Activated T-helper 17 cell treated with anti-CD3 and anti-CD28 coated beads, Interleukin-2, amount 50 U/mL, for 72 hours (primary cell): ENCODE results near the gene SESN2. TPM values are rescaled to one million over a fixed set of nuclear protein-coding genes. Genes with fewer than 3 reads are reported as not detected.

ENCODE experiments used
- ATAC-seq: fragments of 150-1000 bp; cut with Tn5 transposase; replicated peaks from 2 replicates; pipeline ENCODE4 v1.10.0; 2021; ENCODE audit warnings: mild to moderate bottlenecking, moderate library complexity
- H3K27ac Mint-ChIP-seq: one replicate; pipeline ENCODE4 v1.8.0; 2022; ENCODE audit warnings: mixed read lengths
- H3K27me3 Mint-ChIP-seq: one replicate; pipeline ENCODE4 v1.8.0; 2022; ENCODE audit warnings: mixed read lengths
- H3K36me3 Mint-ChIP-seq: one replicate; pipeline ENCODE4 v1.8.0; 2022; ENCODE audit warnings: low read depth, mild to moderate bottlenecking, mixed read lengths
- H3K4me1 Mint-ChIP-seq: one replicate; pipeline ENCODE4 v1.8.0; 2022; ENCODE audit warnings: mixed read lengths
- H3K4me3 Mint-ChIP-seq: one replicate; pipeline ENCODE4 v1.8.0; 2022; ENCODE audit warnings: mild to moderate bottlenecking, mixed read lengths
- H3K9me3 Mint-ChIP-seq: one replicate; pipeline ENCODE4 v1.8.0; 2022; ENCODE audit warnings: mixed read lengths
- total RNA-seq, 2 donors: library from RNA; stranded (reverse); gene quantifications; one replicate each; pipeline ENCODE4 v1.2.3, GENCODE V29; 2022

SESN2 gene
- total RNA-seq, 2 donors from 2014 or later: 11.8 to 14.6 TPM

GRCh38 chr1:28265577-28265976, 6.3 kb downstream of the SESN2 start:
- H3K27me3 Mint-ChIP-seq: no peaks in the 10 kb centered on the region
- no peaks in the 10 kb centered on the region for H3K9me3 Mint-ChIP-seq
- no peak overlapping the region for H3K4me3 Mint-ChIP-seq
- ATAC-seq: no peak
- H3K27ac Mint-ChIP-seq: peak overlapping the region; percentile 53
- peaks cover 24% of the 10 kb centered on the region for H3K36me3 Mint-ChIP-seq
- H3K4me1 Mint-ChIP-seq: peaks cover 22% of the 10 kb centered on the region

DNA sequence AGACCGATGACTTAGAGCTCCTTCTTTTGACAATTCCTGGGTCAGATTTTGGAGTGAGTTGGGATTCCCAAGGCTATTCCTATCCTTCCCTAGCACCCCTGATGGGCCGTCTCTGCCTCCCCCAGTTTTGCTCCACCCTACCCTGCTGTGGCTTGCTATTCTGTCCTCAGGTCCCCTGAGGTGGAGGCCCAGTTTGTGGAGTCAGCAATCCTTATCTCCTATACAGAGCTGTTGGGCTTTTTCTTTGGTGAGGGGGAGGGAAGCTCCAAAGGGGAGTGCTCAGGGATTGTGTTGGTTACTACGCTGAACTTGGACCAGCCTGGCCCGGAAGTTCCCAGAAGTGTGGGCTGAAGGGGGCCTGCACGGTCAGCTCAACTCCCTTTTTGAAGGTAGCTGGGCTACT, 7.6 kb downstream of the SESN2 start:
- peaks cover 13% of the 10 kb centered on the region for H3K4me1 Mint-ChIP-seq
- H3K36me3 Mint-ChIP-seq: peaks cover 29% of the 10 kb centered on the region
- H3K4me3 Mint-ChIP-seq: no peak overlapping the region
- H3K9me3 Mint-ChIP-seq: no peaks in the 10 kb centered on the region
- peak overlapping the region; percentile 37 for H3K27ac Mint-ChIP-seq
- ATAC-seq: no peak
- no peaks in the 10 kb centered on the region for H3K27me3 Mint-ChIP-seq

GRCh38 chr1:28267633-28268032, 8.3 kb downstream of the SESN2 start:
- no peak for ATAC-seq
- Mint-ChIP-seq H3K27ac (no peak overlapping the region), H3K27me3 (no peaks in the 10 kb centered on the region)

DNA sequence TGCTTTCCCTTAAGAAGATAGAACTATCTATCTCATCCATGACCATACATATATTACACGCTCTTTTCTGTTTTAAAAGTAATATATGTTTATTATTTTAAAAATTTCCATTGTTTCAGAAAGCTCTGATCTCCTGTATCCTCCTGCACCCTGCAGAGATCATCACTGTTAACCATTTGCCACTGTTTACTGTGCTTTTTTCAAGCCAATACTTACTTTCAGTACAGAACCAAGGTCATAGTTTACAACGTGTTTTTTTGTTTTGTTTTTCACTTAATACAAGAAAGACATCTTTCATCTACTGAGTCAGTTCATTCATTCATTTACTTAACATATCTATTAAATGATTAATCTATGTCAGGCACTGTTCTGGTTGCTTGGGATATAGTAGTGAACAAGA, 10.2 kb downstream of the SESN2 start:
- H3K27ac Mint-ChIP-seq: no peak overlapping the region
- H3K27me3 Mint-ChIP-seq: no peaks in the 10 kb centered on the region
- peaks cover 51% of the 10 kb centered on the region for H3K36me3 Mint-ChIP-seq
- no peaks in the 10 kb centered on the region for H3K9me3 Mint-ChIP-seq
- no peak for ATAC-seq
- H3K4me1 Mint-ChIP-seq: peaks cover 8% of the 10 kb centered on the region
- H3K4me3 Mint-ChIP-seq: no peak overlapping the region

More at GRCh38 chr1:28267633-28268032, 8.3 kb downstream of the SESN2 start:
- Mint-ChIP-seq H3K4me1 (peaks cover 13% of the 10 kb centered on the region), H3K36me3 (peaks cover 33% of the 10 kb centered on the region), H3K9me3 (no peaks in the 10 kb centered on the region), H3K4me3 (no peak overlapping the region)

- Mint-ChIP-seq H3K4me1 (no peaks in the 10 kb centered on the region), H3K9me3 (no peaks in the 10 kb centered on the region), H3K36me3 (peaks cover 67% of the 10 kb centered on the region), H3K27me3 (no peaks in the 10 kb centered on the region), H3K27ac (no peak overlapping the region), H3K4me3 (no peak overlapping the region)
- no peak for ATAC-seq
These were observed 13.0 kb downstream of the SESN2 start for GRCh38 chr1:28272215-28272852.

GRCh38 chr1:28273216-28273860, 14.0 kb downstream of the SESN2 start:
- Mint-ChIP-seq H3K4me3 (no peak overlapping the region), H3K27ac (no peak overlapping the region), H3K27me3 (no peaks in the 10 kb centered on the region), H3K4me1 (no peaks in the 10 kb centered on the region), H3K36me3 (peaks cover 77% of the 10 kb centered on the region), H3K9me3 (no peaks in the 10 kb centered on the region)
- no peak for ATAC-seq

- H3K27me3 Mint-ChIP-seq: no peaks in the 10 kb centered on the region
These were observed 19.4 kb downstream of the SESN2 start for GRCh38 chr1:28278763-28279162.

GRCh38 chr1:28279721-28280120, 20.4 kb downstream of the SESN2 start:
- peak overlapping the region; percentile 20 for H3K27ac Mint-ChIP-seq
- peaks cover 56% of the 10 kb centered on the region for H3K36me3 Mint-ChIP-seq
- H3K4me3 Mint-ChIP-seq: no peak overlapping the region
- no peak for ATAC-seq
- peaks cover 4% of the 10 kb centered on the region for H3K4me1 Mint-ChIP-seq
- no peaks in the 10 kb centered on the region for H3K9me3 Mint-ChIP-seq
- H3K27me3 Mint-ChIP-seq: no peaks in the 10 kb centered on the region

More at GRCh38 chr1:28278763-28279162, 19.4 kb downstream of the SESN2 start:
- peaks cover 4% of the 10 kb centered on the region for H3K4me1 Mint-ChIP-seq
- H3K27ac Mint-ChIP-seq: no peak overlapping the region
- H3K9me3 Mint-ChIP-seq: no peaks in the 10 kb centered on the region
- H3K36me3 Mint-ChIP-seq: peaks cover 66% of the 10 kb centered on the region
- no peak for ATAC-seq
- no peak overlapping the region for H3K4me3 Mint-ChIP-seq

- H3K4me3 Mint-ChIP-seq: no peak overlapping the region
- peaks cover 4% of the 10 kb centered on the region for H3K4me1 Mint-ChIP-seq
- peak; percentile 14 for ATAC-seq
- no peaks in the 10 kb centered on the region for H3K9me3 Mint-ChIP-seq
- peaks cover 49% of the 10 kb centered on the region for H3K36me3 Mint-ChIP-seq
- H3K27ac Mint-ChIP-seq: peak overlapping the region; percentile 20
- no peaks in the 10 kb centered on the region for H3K27me3 Mint-ChIP-seq
These were observed 21.2 kb downstream of the SESN2 start for GRCh38 chr1:28280501-28280900.

- no peaks in the 10 kb centered on the region for H3K9me3 Mint-ChIP-seq
- H3K27me3 Mint-ChIP-seq: no peaks in the 10 kb centered on the region
- no peak for ATAC-seq
- H3K4me3 Mint-ChIP-seq: no peak overlapping the region
- peaks cover 4% of the 10 kb centered on the region for H3K4me1 Mint-ChIP-seq
- peaks cover 46% of the 10 kb centered on the region for H3K36me3 Mint-ChIP-seq
- no peak overlapping the region for H3K27ac Mint-ChIP-seq
These were observed 21.7 kb downstream of the SESN2 start for GRCh38 chr1:28280977-28281381.

- ATAC-seq: no peak
- peaks cover 4% of the 10 kb centered on the region for H3K4me1 Mint-ChIP-seq
- no peaks in the 10 kb centered on the region for H3K27me3 Mint-ChIP-seq
- H3K4me3 Mint-ChIP-seq: no peak overlapping the region
- H3K27ac Mint-ChIP-seq: no peak overlapping the region
- H3K36me3 Mint-ChIP-seq: peaks cover 46% of the 10 kb centered on the region
- no peaks in the 10 kb centered on the region for H3K9me3 Mint-ChIP-seq
These were observed 22.5 kb downstream of the SESN2 start for GRCh38 chr1:28281608-28282425.

GRCh38 chr1:28282426-28283407, 23.4 kb downstream of the SESN2 start:
- Mint-ChIP-seq H3K27ac (peak overlapping the region; percentile 41), H3K27me3 (no peaks in the 10 kb centered on the region), H3K9me3 (no peaks in the 10 kb centered on the region), H3K36me3 (peaks cover 38% of the 10 kb centered on the region), H3K4me1 (peaks cover 4% of the 10 kb centered on the region), H3K4me3 (no peak overlapping the region)
- ATAC-seq: no peak

GRCh38 chr1:28286111-28286510, 26.8 kb downstream of the SESN2 start:
- no peak overlapping the region for H3K27ac Mint-ChIP-seq
- no peaks in the 10 kb centered on the region for H3K27me3 Mint-ChIP-seq
- H3K4me1 Mint-ChIP-seq: peaks cover 4% of the 10 kb centered on the region
- H3K9me3 Mint-ChIP-seq: no peaks in the 10 kb centered on the region
- no peak overlapping the region for H3K4me3 Mint-ChIP-seq
- H3K36me3 Mint-ChIP-seq: peaks cover 4% of the 10 kb centered on the region
- ATAC-seq: no peak

GRCh38 chr1:28288487-28288886, 29.2 kb downstream of the SESN2 start:
- Mint-ChIP-seq H3K27ac (no peak overlapping the region), H3K36me3 (no peaks in the 10 kb centered on the region), H3K9me3 (no peaks in the 10 kb centered on the region), H3K4me1 (no peaks in the 10 kb centered on the region), H3K27me3 (no peaks in the 10 kb centered on the region), H3K4me3 (no peak overlapping the region)
- ATAC-seq: no peak
